Stimulated activated memory B cell treated with anti-CD40 and anti-IgM and Interleukin-4, amounts not matched to agents 10 μg/mL and 1 μg/mL and 100 μg/mL, for 72 hours (primary cell): ENCODE results near the gene LGALS14.
"Not testable (repeated sequence)": the region's sequence is repeated elsewhere in the genome, so short reads cannot be mapped to it uniquely, and the experiment has no call there.

ENCODE experiments used
- ATAC-seq: fragments of 150-1000 bp; cut with Tn5 transposase; 2 replicates; pipeline ENCODE4 v1.10.0; 2021
- H3K27ac Mint-ChIP-seq: one replicate; pipeline ENCODE4 v1.8.0; 2022; ENCODE audit warnings: mild to moderate bottlenecking, mixed read lengths
- H3K27me3 Mint-ChIP-seq: one replicate; pipeline ENCODE4 v1.8.0; 2022; ENCODE audit warnings: mixed read lengths
- H3K36me3 Mint-ChIP-seq: one replicate; pipeline ENCODE4 v1.8.0; 2022; ENCODE audit warnings: mixed read lengths
- H3K4me1 Mint-ChIP-seq: one replicate; pipeline ENCODE4 v1.8.0; 2022; ENCODE audit warnings: mixed read lengths
- H3K4me3 Mint-ChIP-seq: one replicate; pipeline ENCODE4 v1.8.0; 2022; ENCODE audit warnings: mild to moderate bottlenecking, moderate library complexity, mixed read lengths
- H3K9me3 Mint-ChIP-seq: one replicate; pipeline ENCODE4 v1.8.0; 2022; ENCODE audit warnings: mixed read lengths

LGALS14 gene

GRCh38 chr19:39680593-39680992, 23.7 kb upstream of the LGALS14 start:
- Mint-ChIP-seq H3K27ac (no peak overlapping the region), H3K4me3 (no peak overlapping the region), H3K27me3 (peaks cover 17% of the 10 kb centered on the region), H3K9me3 (no peaks in the 10 kb centered on the region), H3K36me3 (no peaks in the 10 kb centered on the region), H3K4me1 (peaks cover 10% of the 10 kb centered on the region)
- ATAC-seq: no peak

- Mint-ChIP-seq H3K4me1 (peaks cover 10% of the 10 kb centered on the region), H3K36me3 (no peaks in the 10 kb centered on the region), H3K27ac (no peak overlapping the region), H3K4me3 (no peak overlapping the region), H3K27me3 (peaks cover 26% of the 10 kb centered on the region), H3K9me3 (no peaks in the 10 kb centered on the region)
- ATAC-seq: no peak
These were observed 22.9 kb upstream of the LGALS14 start for GRCh38 chr19:39681416-39681815.

GRCh38 chr19:39684267-39684666, 20.0 kb upstream of the LGALS14 start:
- H3K4me1 Mint-ChIP-seq: peaks cover 11% of the 10 kb centered on the region
- peaks cover 39% of the 10 kb centered on the region for H3K27me3 Mint-ChIP-seq
- H3K27ac Mint-ChIP-seq: no peak overlapping the region
- H3K36me3 Mint-ChIP-seq: no peaks in the 10 kb centered on the region
- ATAC-seq: no peak
- no peaks in the 10 kb centered on the region for H3K9me3 Mint-ChIP-seq
- no peak overlapping the region for H3K4me3 Mint-ChIP-seq

- no peak for ATAC-seq
- H3K27me3 Mint-ChIP-seq: peaks cover 48% of the 10 kb centered on the region
- H3K4me3 Mint-ChIP-seq: no peak overlapping the region
- H3K9me3 Mint-ChIP-seq: no peaks in the 10 kb centered on the region
- H3K36me3 Mint-ChIP-seq: no peaks in the 10 kb centered on the region
- H3K4me1 Mint-ChIP-seq: peaks cover 6% of the 10 kb centered on the region
- no peak overlapping the region for H3K27ac Mint-ChIP-seq
These were observed 17.5 kb upstream of the LGALS14 start for GRCh38 chr19:39686739-39687138.

GRCh38 chr19:39688637-39689036, 15.6 kb upstream of the LGALS14 start:
- not testable (repeated sequence) for H3K4me3 Mint-ChIP-seq, H3K9me3 Mint-ChIP-seq, H3K36me3 Mint-ChIP-seq, H3K4me1 Mint-ChIP-seq, ATAC-seq, H3K27ac Mint-ChIP-seq
- H3K27me3 Mint-ChIP-seq: peaks cover 59% of the 10 kb centered on the region

- Mint-ChIP-seq H3K27ac (no peak overlapping the region), H3K4me3 (no peak overlapping the region), H3K4me1 (peaks cover 6% of the 10 kb centered on the region), H3K9me3 (no peaks in the 10 kb centered on the region), H3K36me3 (no peaks in the 10 kb centered on the region), H3K27me3 (peaks cover 74% of the 10 kb centered on the region)
- no peak for ATAC-seq
These were observed 12.1 kb upstream of the LGALS14 start for GRCh38 chr19:39692166-39692565.

- Mint-ChIP-seq H3K4me1 (peaks cover 6% of the 10 kb centered on the region), H3K36me3 (no peaks in the 10 kb centered on the region), H3K27me3 (peaks cover 80% of the 10 kb centered on the region), H3K4me3 (no peak overlapping the region), H3K27ac (no peak overlapping the region), H3K9me3 (no peaks in the 10 kb centered on the region)
- ATAC-seq: no peak
These were observed 11.5 kb upstream of the LGALS14 start for GRCh38 chr19:39692822-39693221.

- ATAC-seq: no peak
- Mint-ChIP-seq H3K27me3 (peaks cover 82% of the 10 kb centered on the region), H3K27ac (no peak overlapping the region), H3K4me3 (no peak overlapping the region), H3K36me3 (no peaks in the 10 kb centered on the region), H3K4me1 (no peaks in the 10 kb centered on the region), H3K9me3 (no peaks in the 10 kb centered on the region)
These were observed 8.5 kb upstream of the LGALS14 start for GRCh38 chr19:39695759-39696158.

GRCh38 chr19:39696387-39696786, 7.9 kb upstream of the LGALS14 start:
- Mint-ChIP-seq H3K4me1 (no peaks in the 10 kb centered on the region), H3K4me3 (no peak overlapping the region), H3K9me3 (no peaks in the 10 kb centered on the region), H3K36me3 (no peaks in the 10 kb centered on the region), H3K27ac (no peak overlapping the region), H3K27me3 (peaks cover 77% of the 10 kb centered on the region)
- ATAC-seq: no peak

- Mint-ChIP-seq H3K27ac (no peak overlapping the region), H3K36me3 (no peaks in the 10 kb centered on the region)
These were observed 5.7 kb upstream of the LGALS14 start for GRCh38 chr19:39698535-39698934.

GRCh38 chr19:39701291-39701690, 3.0 kb upstream of the LGALS14 start:
- Mint-ChIP-seq H3K36me3 (no peaks in the 10 kb centered on the region), H3K27me3 (peaks cover 60% of the 10 kb centered on the region), H3K9me3 (no peaks in the 10 kb centered on the region), H3K4me3 (no peak overlapping the region), H3K27ac (no peak overlapping the region), H3K4me1 (no peaks in the 10 kb centered on the region)
- ATAC-seq: no peak

More at GRCh38 chr19:39698535-39698934, 5.7 kb upstream of the LGALS14 start:
- Mint-ChIP-seq H3K4me1 (no peaks in the 10 kb centered on the region), H3K27me3 (peaks cover 73% of the 10 kb centered on the region), H3K4me3 (no peak overlapping the region), H3K9me3 (no peaks in the 10 kb centered on the region)
- ATAC-seq: no peak

- Mint-ChIP-seq H3K4me1 (no peaks in the 10 kb centered on the region), H3K4me3 (no peak overlapping the region), H3K27me3 (peaks cover 26% of the 10 kb centered on the region), H3K9me3 (no peaks in the 10 kb centered on the region), H3K27ac (no peak overlapping the region), H3K36me3 (no peaks in the 10 kb centered on the region)
- ATAC-seq: no peak
These were observed 1.4 kb downstream of the LGALS14 start for GRCh38 chr19:39705578-39706188.

- no peak overlapping the region for H3K27ac Mint-ChIP-seq
- H3K27me3 Mint-ChIP-seq: peaks cover 16% of the 10 kb centered on the region
- H3K36me3 Mint-ChIP-seq: no peaks in the 10 kb centered on the region
- ATAC-seq: peak; percentile 61
- no peak overlapping the region for H3K4me3 Mint-ChIP-seq
- H3K9me3 Mint-ChIP-seq: no peaks in the 10 kb centered on the region
- no peaks in the 10 kb centered on the region for H3K4me1 Mint-ChIP-seq
These were observed 4.3 kb downstream of the LGALS14 start for GRCh38 chr19:39708594-39708993.

GRCh38 chr19:39709026-39709872, 5.0 kb downstream of the LGALS14 start:
- H3K36me3 Mint-ChIP-seq: no peaks in the 10 kb centered on the region
- H3K27me3 Mint-ChIP-seq: peaks cover 22% of the 10 kb centered on the region
- H3K4me3 Mint-ChIP-seq: no peak overlapping the region
- no peak for ATAC-seq
- H3K4me1 Mint-ChIP-seq: no peaks in the 10 kb centered on the region
- H3K27ac Mint-ChIP-seq: no peak overlapping the region
- peaks cover 3% of the 10 kb centered on the region for H3K9me3 Mint-ChIP-seq

GRCh38 chr19:39710333-39710890, 6.1 kb downstream of the LGALS14 start:
- Mint-ChIP-seq H3K9me3 (peaks cover 3% of the 10 kb centered on the region), H3K36me3 (no peaks in the 10 kb centered on the region), H3K4me1 (no peaks in the 10 kb centered on the region), H3K4me3 (no peak overlapping the region), H3K27me3 (peaks cover 18% of the 10 kb centered on the region), H3K27ac (no peak overlapping the region)
- ATAC-seq: no peak

GRCh38 chr19:39720144-39720543, 15.9 kb downstream of the LGALS14 start:
- H3K4me3 Mint-ChIP-seq, H3K36me3 Mint-ChIP-seq, H3K27ac Mint-ChIP-seq, H3K9me3 Mint-ChIP-seq, ATAC-seq, H3K4me1 Mint-ChIP-seq: not testable (repeated sequence)
- H3K27me3 Mint-ChIP-seq: peaks cover 53% of the 10 kb centered on the region
